HCT116 (cell line): ENCODE results near the gene SCN1B. TPM values are rescaled to one million over a fixed set of nuclear protein-coding genes. Genes with fewer than 3 reads are reported as not detected.

ENCODE experiments used
- ATAC-seq: fragments of 200-7000 bp; cut with Tn5 transposase; 2 replicates; pipeline ENCODE4 v1.9.1; 2020; ENCODE audit warnings: mild to moderate bottlenecking, moderate library complexity
- BruUV-seq: library from RNA; stranded (reverse); fragments of 400-500 nt; replicated peaks from 2 replicates; lab custom pipeline; 2021; lab: Mats Ljungman, UMichigan
- CTCF ChIA-PET: fragments of 300-600 bp; sonication (Branson Sonifier 250); formaldehyde crosslinking; loops from one replicate; lab custom pipeline; 2021; ENCODE audit warnings: antibody characterized with exemption; lab: Charles Lee
- POLR2A ChIA-PET: fragments of 300-600, 350-600 bp; sonication (Branson Sonifier 250); formaldehyde crosslinking; loops from one replicate; lab custom pipeline; 2021; ENCODE audit warnings: antibody characterized with exemption; lab: Charles Lee
- RAD21 ChIA-PET, 2 experiments: fragments of 300-600 bp; sonication (Branson Sonifier 250); formaldehyde crosslinking; loops; one replicate each; lab custom pipeline; 2023; ENCODE audit warnings: low total read pairs in 2 of 2; ENCODE audit not compliant: uncharacterized antibody in 2 of 2, unreplicated experiment in 2 of 2, low non-redundant PET in 1 of 2; lab: Charles Lee
- DNase-seq: peaks from one replicate; pipeline ENCODE4 v3.0.0-alpha.2; 2010; ENCODE audit warnings: low read depth, low spot score
- H2AFZ ChIP-seq: fragments of 200-600 bp; shearing (Covaris generic), sonication (generic); 2 replicates; pipeline ENCODE4 v1.6.1; 2017; ENCODE audit warnings: low read depth, mixed run types, mixed read lengths, antibody characterized with exemption, low read length; ENCODE audit not compliant: poor library complexity, severe bottlenecking
- H3K27ac ChIP-seq: 2 replicates; pipeline ENCODE4 v1.5.1; 2012; ENCODE audit warnings: low read depth, low read length
- H3K27me3 ChIP-seq: fragments of 200-600 bp; sonication (generic); 2 replicates; pipeline ENCODE4 v1.6.1; 2016; ENCODE audit warnings: mixed run types, low read length, mixed read lengths; ENCODE audit not compliant: insufficient read depth
- H3K36me3 ChIP-seq, 2 experiments: fragments of 200-500 bp in 1 of 2; fragments of 200-600 bp in 1 of 2; sonication (Bioruptor generic) in 1 of 2; sonication (generic) in 1 of 2; 2 replicates each; pipeline versions ENCODE4 v1.5.1 to v1.6.1; 2014 to 2016; ENCODE audit warnings: low read length in 2 of 2, inconsistent platforms in 1 of 2, mixed read lengths in 1 of 2, mixed run types in 1 of 2; ENCODE audit not compliant: insufficient read depth in 2 of 2, control insufficient read depth in 1 of 2
- H3K4me1 ChIP-seq, 2 experiments: fragments of 200-600 bp in 1 of 2; sonication (generic) in 1 of 2; 2 replicates each; pipeline versions ENCODE4 v1.5.1 to v1.6.1; 2012 to 2017; ENCODE audit warnings: low read length in 2 of 2, inconsistent platforms in 1 of 2, mild to moderate bottlenecking in 1 of 2, mixed read lengths in 1 of 2, mixed run types in 1 of 2, moderate library complexity in 1 of 2; ENCODE audit not compliant: insufficient read depth in 2 of 2, control insufficient read depth in 1 of 2
- H3K4me2 ChIP-seq: fragments of 200-600 bp; sonication (generic); 2 replicates; pipeline ENCODE4 v1.6.1; 2017; ENCODE audit warnings: mixed run types, low read length, mixed read lengths
- H3K4me3 ChIP-seq, 2 experiments: fragments of 200-600 bp in 1 of 2; sonication (generic) in 1 of 2; replicated peaks in 1 of 2; 2 replicates each; pipeline ENCODE4 v1.5.1; 2011 to 2016; ENCODE audit warnings: low read length in 2 of 2, control low read depth in 1 of 2, low read depth in 1 of 2, mild to moderate bottlenecking in 1 of 2, mixed read lengths in 1 of 2, mixed run types in 1 of 2
- H3K79me2 ChIP-seq: fragments of 200-600 bp; sonication (generic); 2 replicates; pipeline ENCODE4 v1.6.1; 2017; ENCODE audit warnings: mild to moderate bottlenecking, mixed run types, low read length, moderate library complexity, mixed read lengths; ENCODE audit not compliant: insufficient read depth
- H3K9ac ChIP-seq: fragments of 200-600 bp; sonication (generic); 2 replicates; pipeline ENCODE4 v1.6.1; 2016; ENCODE audit warnings: low read length, mixed read lengths
- H3K9me2 ChIP-seq: fragments of 200-600 bp; sonication (generic), shearing (Covaris generic); 2 replicates; pipeline ENCODE4 v1.6.1; 2017; ENCODE audit warnings: mixed run types, mild to moderate bottlenecking, moderate library complexity; ENCODE audit not compliant: insufficient read depth
- H3K9me3 ChIP-seq, 2 experiments: fragments of 200-500 bp in 1 of 2; fragments of 200-600 bp in 1 of 2; sonication (Bioruptor generic) in 1 of 2; sonication (generic) in 1 of 2; 2 replicates each; pipeline ENCODE4 v1.6.1; 2014 to 2017; ENCODE audit warnings: low read length in 2 of 2, mixed read lengths in 2 of 2, inconsistent platforms in 1 of 2, low read depth in 1 of 2, mild to moderate bottlenecking in 1 of 2, mixed run types in 1 of 2, moderate library complexity in 1 of 2; ENCODE audit not compliant: control insufficient read depth in 1 of 2, insufficient read depth in 1 of 2
- H4K20me1 ChIP-seq: fragments of 200-600 bp; sonication (generic), shearing (Covaris generic); 2 replicates; pipeline ENCODE4 v1.6.1; 2017; ENCODE audit warnings: mixed run types, mild to moderate bottlenecking, moderate library complexity; ENCODE audit not compliant: insufficient read depth
- CBX3 ChIP-seq: IDR thresholded peaks from 2 replicates; pipeline ENCODE4 v1.6.1; 2012; ENCODE audit warnings: low read depth
- CTCF ChIP-seq, 3 experiments: fragments of 200-600 bp in 1 of 3; sonication (generic) in 1 of 3; IDR thresholded peaks in 2 of 3; conservative IDR thresholded peaks in 1 of 3; 2 replicates each; pipeline ENCODE4 v1.5.1; 2012 to 2017; ENCODE audit warnings: low read depth in 2 of 3, low read length in 2 of 3, antibody characterized with exemption in 1 of 3, borderline replicate concordance in 1 of 3, control low read depth in 1 of 3, mild to moderate bottlenecking in 1 of 3, mixed read lengths in 1 of 3, mixed run types in 1 of 3, moderate library complexity in 1 of 3; ENCODE audit not compliant: insufficient read depth in 1 of 3
- EGR1 ChIP-seq: IDR thresholded peaks from 2 replicates; pipeline ENCODE4 v1.6.1; 2012; ENCODE audit warnings: low read depth
- ELF1 ChIP-seq: IDR thresholded peaks from 2 replicates; pipeline ENCODE4 v1.6.1; 2012; ENCODE audit warnings: low read depth, borderline replicate concordance
- EZH2 ChIP-seq: fragments of 200-600 bp; sonication (generic); IDR thresholded peaks from 2 replicates; pipeline ENCODE4 v1.6.1; 2017; ENCODE audit warnings: antibody characterized with exemption, mixed run types
- EZH2phosphoT487 ChIP-seq: fragments of 200-600 bp; IDR thresholded peaks from 2 replicates; pipeline ENCODE4 v1.6.1; 2018; ENCODE audit warnings: antibody characterized with exemption, borderline replicate concordance
- FOSL1 ChIP-seq: IDR thresholded peaks from 2 replicates; pipeline ENCODE4 v1.6.1; 2012; ENCODE audit warnings: low read depth
- POLR2AphosphoS5 ChIP-seq: IDR thresholded peaks from 2 replicates; pipeline ENCODE4 v1.6.1; 2011; ENCODE audit warnings: mild to moderate bottlenecking, low read depth, low read length, moderate library complexity
- RAD21 ChIP-seq: IDR thresholded peaks from 2 replicates; pipeline ENCODE4 v1.6.1; 2012; ENCODE audit warnings: low read depth, mild to moderate bottlenecking
- SRF ChIP-seq: IDR thresholded peaks from 2 replicates; pipeline ENCODE4 v1.6.1; 2012; ENCODE audit warnings: low read depth
- TCF7L2 ChIP-seq: IDR thresholded peaks from 2 replicates; pipeline ENCODE4 v1.7.0; 2011; ENCODE audit warnings: borderline replicate concordance, inconsistent platforms; ENCODE audit not compliant: insufficient read depth, insufficient read length; ENCODE audit errors: extremely low read depth
- YY1 ChIP-seq: IDR thresholded peaks from 2 replicates; pipeline ENCODE4 v1.6.1; 2011; ENCODE audit warnings: low read length, low read depth, moderate library complexity, mild to moderate bottlenecking; ENCODE audit not compliant: insufficient replicate concordance; ENCODE audit errors: extremely low read depth
- ZBTB33 ChIP-seq: IDR thresholded peaks from 2 replicates; pipeline ENCODE4 v1.6.1; 2011; ENCODE audit warnings: mild to moderate bottlenecking, low read length, moderate library complexity; ENCODE audit not compliant: insufficient replicate concordance; ENCODE audit errors: extremely low read depth
- ZNF274 ChIP-seq: fragments of 200-500 bp; sonication (Bioruptor generic); IDR thresholded peaks from 2 replicates; pipeline ENCODE4 v1.6.1; 2014; ENCODE audit warnings: mild to moderate bottlenecking, low read depth, low read length, inconsistent platforms
- intact Hi-C: fragments of 100-400 bp; cut with micrococcal nuclease; formaldehyde crosslinking; loops from 2 replicates; pipeline ENCODE4 v1.10.0; 2022
- total RNA-seq: library from RNA; stranded (reverse); gene quantifications from one replicate; pipeline ENCODE4 v1.2.1, GENCODE V29; 2021; ENCODE audit not compliant: unreplicated experiment

SCN1B gene
- total RNA-seq, 1 experiment from 2014 or later = 6.6 TPM

- H3K4me2 ChIP-seq = no peak overlapping the region
- no peak overlapping the region for H2AFZ ChIP-seq
- no peak for DNase-seq
- no peak for ATAC-seq
- no peak overlapping the region for H3K27ac ChIP-seq
- H3K9me2 ChIP-seq = no peaks in the 10 kb centered on the region
- H3K4me3 ChIP-seq = no peak overlapping the region
- H3K4me1 ChIP-seq = peaks cover 9 to 27% of the 10 kb centered on the region in 2 experiments; a peak in 3 of 4 replicates
- H3K27me3 ChIP-seq = no peaks in the 10 kb centered on the region
- TF ChIP-seq SRF = no peak
- TF ChIP-seq POLR2AphosphoS5 = no peak
- TF ChIP-seq ZNF274 = no peak
- TF ChIP-seq TCF7L2 = no peak
- no peak for TF ChIP-seq EZH2
- no peak for TF ChIP-seq FOSL1
- no peak for TF ChIP-seq YY1
- intact Hi-C loops = no loop called here
- CTCF ChIA-PET = interaction anchor here (1.9 kb wide), 1 partner anchor 17 kb away, joined by 5 read pairs; no protein-coding TSS in a partner anchor
- BruUV-seq = no TSS peak
- H3K36me3 ChIP-seq = peaks cover 9 to 15% of the 10 kb centered on the region in 2 experiments; a peak in 3 of 4 replicates
- no peaks in the 10 kb centered on the region for H4K20me1 ChIP-seq
- POLR2A ChIA-PET = no interaction called here
- no peak overlapping the region for H3K9ac ChIP-seq
- no peaks in the 10 kb centered on the region for H3K79me2 ChIP-seq
- H3K9me3 ChIP-seq = no peaks in the 10 kb centered on the region
- RAD21 ChIA-PET = no interaction called here
Measured at GRCh38 chr19:35027009-35027408, 3.3 kb upstream of the SCN1B start.

GRCh38 chr19:35027851-35028599 lies 2.2 kb upstream of the SCN1B start:
- CTCF ChIA-PET = interaction anchor here (1.9 kb wide), 1 partner anchor 16 kb away, joined by 5 read pairs; no protein-coding TSS in a partner anchor
- Histone ChIP-seq H3K9ac (no peak overlapping the region), H3K4me2 (no peak overlapping the region), H3K27me3 (no peaks in the 10 kb centered on the region), H3K27ac (peak overlapping the region; percentile 0; the same call in 1 of the 2 replicates), H3K36me3 (peaks cover 6 to 15% of the 10 kb centered on the region in 2 experiments; a peak in 3 of 4 replicates), H3K9me3 (no peaks in the 10 kb centered on the region), H3K4me3 (no peak overlapping the region), H3K4me1 (peaks cover 9 to 27% of the 10 kb centered on the region in 2 experiments; a peak in 3 of 4 replicates), H2AFZ (no peak overlapping the region), H4K20me1 (no peaks in the 10 kb centered on the region), H3K79me2 (no peaks in the 10 kb centered on the region), H3K9me2 (no peaks in the 10 kb centered on the region)
- DNase-seq (no peak), ATAC-seq (no peak)
- RAD21 ChIA-PET = no interaction called here
- intact Hi-C loops = no loop called here
- BruUV-seq = no TSS peak
- POLR2A ChIA-PET = interaction anchor here (0.5 kb wide), 1 partner anchor 124 kb away, joined by 3 read pairs; no protein-coding TSS in a partner anchor
- TF ChIP-seq CTCF (IDR thresholded peaks at IDR 0.05 in 2 of 3, conservative IDR thresholded peaks at IDR 0.05 in 1 of 3; ENCODE audit: borderline replicate concordance in 1 of 3, insufficient read depth in 1 of 3, low read depth in 2 of 3, low read length in 2 of 3) (no peak), ELF1 (no peak), CBX3 (no peak), SRF (no peak), ZBTB33 (no peak), POLR2AphosphoS5 (no peak; the same call in 1 of the 2 replicates), EGR1 (no peak), RAD21 (no peak), ZNF274 (no peak), TCF7L2 (no peak), EZH2phosphoT487 (no peak)
